Stimulated activated CD8-positive, alpha-beta memory T cell treated with anti-CD3 and anti-CD28 coated beads, Interleukin-4, amount 100 ng/mL, for 48 hours (primary cell): Measurements from ENCODE around the gene ATPAF1.
A peak's percentile ranks its signal among the peaks of the same experiment; 100 is the strongest.
"Not testable (repeated sequence)": the region's sequence is repeated elsewhere in the genome, so short reads cannot be mapped to it uniquely, and the experiment has no call there.

Source experiments
- DNase-seq: peaks from one replicate; pipeline ENCODE4 v3.0.0-alpha.2; 2020

ATPAF1 gene

DNA sequence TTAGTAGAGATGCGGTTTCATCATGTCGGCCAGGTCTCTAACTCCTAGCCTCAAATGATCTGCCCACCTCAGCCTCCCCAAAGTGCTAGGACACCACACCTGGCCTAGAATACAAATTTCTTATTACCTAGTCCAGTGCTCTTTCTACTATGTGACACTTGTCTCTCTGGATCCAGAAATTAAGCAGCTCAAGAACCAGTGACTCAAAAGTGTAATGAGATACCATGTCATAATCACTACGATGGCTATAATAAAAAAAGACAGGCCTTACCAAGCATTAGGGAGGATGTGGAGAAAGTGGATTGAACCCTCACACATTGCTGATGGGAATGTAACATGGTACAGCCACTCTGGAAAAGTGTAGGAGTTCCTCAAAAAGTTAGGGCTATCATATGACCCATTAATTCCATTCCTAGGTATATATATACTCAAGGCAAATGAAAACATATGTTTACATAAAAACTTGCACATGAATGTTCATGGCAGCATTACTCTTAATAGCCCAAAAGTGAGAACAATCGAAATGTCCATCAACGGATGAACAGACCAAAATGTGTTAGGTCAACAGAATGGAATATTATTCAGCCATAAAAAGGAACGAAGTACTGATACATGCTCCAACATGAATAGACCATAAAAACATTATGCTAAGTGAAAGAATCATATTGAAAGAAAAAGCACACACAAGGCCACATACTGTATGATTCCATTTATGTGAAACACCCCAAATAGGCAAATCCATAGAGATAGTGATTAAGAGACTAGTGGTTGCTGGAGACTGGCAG, 11.8 kb upstream of the ATPAF1 start:
- no peak for DNase-seq

DNA sequence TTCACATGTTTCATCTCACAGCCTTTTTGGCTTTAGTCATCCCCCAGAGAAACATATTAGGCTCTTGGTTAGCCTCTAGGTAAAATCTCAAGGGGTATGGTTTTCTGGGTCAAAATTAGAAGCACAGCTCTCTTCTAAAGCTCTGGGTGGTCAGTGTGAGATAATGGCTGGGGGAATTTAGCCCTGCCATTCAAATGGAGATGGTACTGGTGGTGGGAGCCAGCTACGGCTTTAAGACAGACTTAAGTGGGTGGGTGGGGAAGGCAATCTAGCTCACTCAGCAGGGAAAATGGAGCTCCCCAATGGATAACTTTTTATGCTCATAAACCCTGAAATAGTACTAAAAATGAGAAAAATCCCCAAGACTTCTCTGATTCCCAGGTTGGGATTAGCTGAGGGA, 9.2 kb upstream of the ATPAF1 start:
- no peak for DNase-seq

DNA sequence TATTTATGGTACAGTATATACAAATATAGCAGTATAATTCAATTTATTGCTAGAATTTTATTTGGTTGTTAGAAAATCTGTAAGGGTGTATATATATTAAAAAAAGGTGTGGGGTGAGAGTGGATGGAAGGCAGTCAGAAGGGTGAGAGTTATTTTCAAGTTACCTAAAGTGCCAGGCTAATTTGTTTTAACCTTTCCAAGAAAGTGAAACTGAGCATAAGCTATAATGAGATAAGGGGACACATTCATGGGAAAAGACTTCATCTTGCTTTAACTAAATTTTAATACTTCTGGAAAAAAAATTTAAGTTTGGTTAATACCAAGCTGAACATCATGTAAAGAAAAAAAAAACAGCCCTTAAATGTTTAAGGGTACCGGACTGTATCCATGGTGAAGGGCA, 8.4 kb upstream of the ATPAF1 start:
- no peak for DNase-seq

DNA sequence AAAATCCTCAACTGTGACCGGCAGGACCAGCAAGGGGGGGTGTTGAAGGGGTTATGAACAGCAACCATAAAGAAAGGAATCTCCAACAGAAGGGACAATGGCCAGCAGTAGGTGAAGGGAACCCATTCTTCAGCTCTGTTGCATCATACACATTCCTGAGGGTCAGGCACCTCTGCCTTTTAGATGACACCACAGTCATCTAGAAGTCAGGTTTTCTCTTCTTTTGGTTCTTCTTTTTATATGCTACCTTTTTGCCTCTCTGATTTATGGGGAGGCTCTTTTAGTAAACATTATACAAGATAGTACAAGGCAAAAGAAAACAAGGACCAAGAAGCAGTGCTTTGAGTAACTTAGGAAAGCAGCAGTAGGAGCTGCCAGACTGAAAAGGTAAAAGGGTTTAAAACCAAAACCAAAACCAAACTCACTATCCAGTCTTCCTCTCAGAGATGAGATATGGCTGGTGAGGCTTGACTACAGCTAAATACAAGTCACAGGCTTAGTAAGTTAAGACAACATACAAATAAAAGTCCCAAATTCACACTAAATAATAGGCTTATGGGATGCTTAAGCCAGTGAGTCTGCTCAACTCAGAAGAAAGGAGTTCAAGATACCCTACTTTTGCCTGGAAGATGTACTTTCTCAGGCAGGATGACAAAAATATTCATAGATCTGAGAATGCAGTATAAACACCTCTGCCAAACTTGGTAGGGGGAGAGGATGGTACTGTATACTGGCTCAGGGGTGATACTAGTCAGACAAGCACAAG, 7.6 kb upstream of the ATPAF1 start:
- DNase-seq: no peak

DNA sequence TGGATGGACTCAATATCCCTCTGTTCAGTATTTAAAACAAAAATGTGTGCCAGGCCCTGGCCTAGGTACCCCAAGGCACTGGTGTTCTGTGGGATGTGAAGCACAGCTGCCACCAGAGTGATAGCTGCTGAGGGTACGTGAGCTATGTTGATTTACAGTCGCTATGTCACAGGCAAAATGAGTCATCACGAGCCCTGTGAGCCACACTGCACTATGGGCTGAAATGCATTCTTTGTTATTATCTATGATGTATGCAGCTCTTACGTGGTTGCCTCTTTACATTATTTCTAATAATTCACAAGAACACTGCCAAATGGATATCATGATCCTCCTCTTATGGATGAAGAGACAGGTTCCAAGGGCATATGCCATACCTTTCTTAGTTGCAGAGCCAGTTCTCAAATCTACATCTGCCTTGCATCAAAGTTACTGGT, 5.6 kb upstream of the ATPAF1 start:
- DNase-seq: peak; percentile 33

DNA sequence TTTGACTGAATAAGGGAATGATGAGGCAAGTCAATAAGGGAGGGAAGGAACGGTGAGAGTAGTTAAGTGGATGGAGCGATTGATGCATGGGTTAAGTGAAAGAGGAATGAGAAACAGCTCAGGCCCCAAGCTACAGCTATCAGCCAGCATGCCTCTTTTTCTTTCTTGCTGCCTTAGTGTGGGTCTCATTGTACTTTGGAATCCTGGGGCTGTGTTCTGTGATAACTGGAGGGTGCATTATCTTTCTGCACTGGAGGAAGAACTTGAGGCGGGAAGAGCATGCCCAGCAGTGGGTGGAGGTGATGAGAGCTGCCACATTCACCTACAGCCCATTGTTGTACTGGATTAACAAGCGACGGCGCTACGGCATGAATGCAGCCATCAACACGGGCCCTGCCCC, 4.5 kb upstream of the ATPAF1 start:
- no peak for DNase-seq

DNA sequence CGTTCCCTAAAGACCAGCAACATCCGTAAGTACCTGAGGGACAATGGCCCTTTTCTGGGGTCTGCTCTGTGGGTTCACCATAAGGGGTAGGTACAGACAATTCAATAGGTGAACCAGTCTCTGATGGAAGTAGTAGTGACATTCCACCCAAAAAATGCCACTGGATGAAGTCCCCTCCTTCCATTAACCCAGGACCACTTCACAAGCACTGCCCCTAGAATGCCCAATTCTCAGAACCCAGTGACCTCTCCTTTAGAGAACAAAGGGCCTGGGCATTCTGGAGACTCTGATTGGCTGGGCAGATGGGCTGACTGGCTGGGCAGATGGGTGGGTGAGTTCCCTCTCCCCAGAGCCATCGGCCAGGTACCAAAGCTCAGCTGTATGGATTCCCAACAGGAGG, 3.4 kb upstream of the ATPAF1 start, which contains the start of gene TEX38:
TSS of gene TEX38 (plus strand) at position 301 of the 400 bp plus-strand sequence. CDS start at position 382, 81 bp downstream.
- DNase-seq: no peak

DNA sequence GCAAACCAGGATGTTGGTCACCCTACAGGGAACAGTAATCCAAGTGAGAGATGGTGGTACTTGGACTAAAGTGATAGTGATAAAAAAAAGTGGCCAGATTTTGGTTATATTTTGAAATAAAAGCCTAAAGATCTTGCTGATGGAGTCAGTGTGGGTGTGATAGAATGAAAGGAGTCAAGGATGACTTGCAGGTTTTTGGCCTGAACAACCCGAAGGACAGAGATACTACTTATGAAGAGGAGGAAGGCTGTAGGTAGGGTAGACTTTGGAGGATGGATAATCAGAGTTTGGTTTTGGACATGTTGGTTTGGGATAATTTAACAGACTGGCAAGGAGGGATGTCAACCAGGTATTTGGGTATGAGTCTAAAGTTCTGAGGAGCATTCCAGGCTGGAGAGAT, 2.0 kb upstream of the ATPAF1 start:
- DNase-seq: no peak

DNA sequence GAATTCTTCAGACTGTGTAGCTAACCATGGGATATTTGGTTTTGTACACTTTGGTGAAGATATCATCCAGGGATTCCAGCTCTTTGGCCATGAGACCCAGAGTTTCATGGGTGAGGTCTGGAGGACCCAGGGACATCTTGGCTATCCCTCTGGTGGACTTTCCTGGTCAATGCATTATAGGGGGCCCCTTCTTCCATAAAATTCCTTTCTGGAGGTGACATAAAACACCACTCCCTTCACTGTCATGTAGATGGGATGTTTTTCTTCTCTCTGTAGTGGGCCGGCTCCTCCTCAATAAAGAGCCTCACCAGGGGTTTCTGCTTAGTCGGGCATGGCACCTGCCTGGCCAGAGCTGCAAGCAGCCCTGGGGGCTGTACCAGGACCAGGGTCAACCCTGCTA, 2.2 kb downstream of the ATPAF1 start:
- no peak for DNase-seq

DNA sequence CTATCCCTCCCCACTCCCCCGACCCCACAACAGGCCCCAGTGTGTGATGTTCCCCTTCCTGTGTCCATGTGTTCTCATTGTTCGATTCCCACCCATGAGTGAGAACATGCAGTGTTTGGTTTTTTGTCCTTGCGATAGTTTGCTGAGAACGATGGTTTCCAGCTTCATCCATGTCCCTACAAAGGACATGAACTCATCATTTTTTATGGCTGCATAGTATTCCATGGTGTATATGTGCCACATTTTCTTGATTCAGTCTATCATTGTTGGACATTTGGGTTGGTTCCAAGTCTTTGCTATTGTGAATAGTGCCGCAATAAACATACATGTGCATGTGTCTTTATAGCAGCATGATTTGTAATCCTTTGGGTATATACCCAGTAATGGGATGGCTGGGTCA, 5.2 kb downstream of the ATPAF1 start:
- DNase-seq: not testable (repeated sequence)

DNA sequence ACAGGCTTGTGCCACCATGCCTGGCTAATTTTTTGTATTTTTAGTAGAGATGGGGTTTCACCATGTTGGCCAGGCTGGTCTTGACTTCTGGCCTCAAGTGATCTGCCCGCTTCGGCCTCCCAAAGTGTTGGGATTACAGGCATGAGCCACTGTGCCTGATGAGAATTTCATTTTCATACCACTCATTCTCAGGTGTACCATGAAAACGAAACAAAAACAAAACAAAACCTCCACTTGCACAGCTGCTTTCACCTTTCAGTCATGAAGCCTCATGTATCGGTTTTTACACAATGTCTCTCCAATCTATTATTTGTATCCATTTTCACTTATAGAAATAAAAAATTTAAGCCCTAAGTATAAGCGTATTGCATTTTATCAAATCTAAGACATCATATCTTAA, 8.0 kb downstream of the ATPAF1 start:
- DNase-seq: not testable (repeated sequence)

DNA sequence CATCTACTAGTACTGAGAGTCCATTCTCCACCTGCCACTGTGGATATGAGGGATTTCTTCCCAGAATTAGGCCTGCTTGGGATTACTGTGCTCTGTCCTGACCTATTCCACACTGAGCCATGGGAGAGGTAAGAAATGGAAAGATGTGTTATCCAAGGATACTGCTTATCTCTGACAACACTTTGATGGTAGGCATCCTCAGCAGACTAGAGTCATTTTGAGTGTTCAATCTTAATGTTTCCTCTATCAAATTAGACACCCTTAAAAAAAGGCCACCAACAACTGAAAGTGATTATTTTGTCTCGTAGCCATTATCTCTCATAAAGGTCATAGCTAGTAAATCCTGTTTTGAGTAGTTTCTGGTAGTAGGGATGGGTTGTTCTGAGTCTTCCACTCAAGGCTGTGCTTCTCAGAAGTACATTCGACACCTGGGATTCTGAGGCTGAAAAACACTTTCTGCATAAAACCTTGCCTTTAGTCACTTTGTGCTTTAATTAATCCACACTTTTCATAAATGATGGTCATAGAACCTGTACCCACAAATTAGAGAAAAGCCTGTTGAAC, 8.8 kb downstream of the ATPAF1 start:
- no peak for DNase-seq

DNA sequence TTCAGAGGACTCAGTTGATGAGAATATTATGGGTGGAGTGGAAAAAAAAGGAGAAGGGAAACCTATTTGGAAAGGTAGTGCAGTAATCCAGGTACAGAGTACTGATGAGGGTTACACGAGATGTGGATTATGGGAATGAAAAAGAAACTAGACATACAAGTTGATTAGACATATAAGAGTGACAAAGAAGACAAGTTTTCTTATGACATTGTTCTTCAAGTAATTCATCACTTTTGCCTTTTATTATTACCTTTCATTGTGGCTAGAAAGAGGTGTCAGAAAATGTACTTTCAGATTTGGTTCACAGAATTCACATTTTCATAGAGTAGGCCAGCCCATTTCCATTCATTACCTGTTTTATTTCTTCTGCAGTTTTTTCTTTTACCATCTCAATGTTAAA, 10.4 kb downstream of the ATPAF1 start:
- DNase-seq: no peak

DNA sequence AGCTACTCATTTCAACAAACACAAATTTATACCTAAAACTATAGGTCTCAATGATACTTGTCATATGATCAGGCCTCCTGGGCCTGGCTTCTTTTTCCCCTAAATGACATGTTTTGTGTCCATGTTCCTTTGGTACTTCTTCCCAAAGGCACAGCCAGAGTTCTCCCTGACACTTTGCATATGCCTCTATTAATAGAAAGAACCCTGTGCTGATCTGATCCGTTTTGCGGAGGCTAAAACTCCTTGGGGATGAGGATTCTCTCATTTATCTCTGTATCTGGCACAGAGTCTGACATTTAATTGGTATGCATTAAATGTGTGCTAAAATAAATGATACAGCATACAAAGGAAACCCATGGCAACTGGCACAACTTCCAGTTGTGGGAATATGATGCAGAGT, 11.5 kb downstream of the ATPAF1 start:
- no peak for DNase-seq

DNA sequence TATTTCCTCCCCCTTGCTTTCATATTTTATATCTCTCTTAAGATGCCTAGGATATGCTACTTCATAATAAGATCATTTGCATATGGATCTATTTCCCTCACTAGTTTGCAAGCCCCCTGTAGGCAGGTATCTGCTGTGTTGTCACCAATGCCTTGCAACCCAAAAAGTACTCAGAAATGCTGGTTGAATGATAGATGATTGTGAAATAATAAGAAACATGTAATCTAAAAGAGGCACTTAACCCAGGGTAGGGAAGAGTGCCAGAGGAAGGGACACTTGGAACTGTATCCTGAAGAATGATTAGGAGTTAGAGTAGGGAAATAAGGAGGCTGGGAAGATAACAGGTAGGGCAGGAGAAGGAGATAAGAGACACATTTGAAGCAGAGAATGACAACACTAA, 12.3 kb downstream of the ATPAF1 start:
- no peak for DNase-seq

DNA sequence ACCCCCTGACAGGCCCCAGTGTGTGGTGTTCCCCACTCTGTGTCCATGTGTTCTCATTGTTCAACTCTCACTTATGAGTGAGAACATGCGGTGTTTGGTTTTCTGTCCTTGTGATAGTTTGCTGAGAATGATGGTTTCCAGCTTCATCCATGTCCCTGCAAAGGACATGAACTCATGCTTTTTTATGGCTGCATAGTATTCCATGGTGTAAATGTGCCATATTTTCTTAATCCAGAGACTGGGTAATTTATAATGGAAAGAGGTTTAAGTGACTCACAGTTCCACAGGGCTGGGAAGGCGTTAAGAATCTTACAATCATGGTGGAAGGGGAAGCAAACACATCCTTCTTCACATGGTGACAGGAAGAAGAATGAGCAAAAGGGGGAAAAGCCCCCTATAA, 13.5 kb downstream of the ATPAF1 start:
- DNase-seq: not testable (repeated sequence)

DNA sequence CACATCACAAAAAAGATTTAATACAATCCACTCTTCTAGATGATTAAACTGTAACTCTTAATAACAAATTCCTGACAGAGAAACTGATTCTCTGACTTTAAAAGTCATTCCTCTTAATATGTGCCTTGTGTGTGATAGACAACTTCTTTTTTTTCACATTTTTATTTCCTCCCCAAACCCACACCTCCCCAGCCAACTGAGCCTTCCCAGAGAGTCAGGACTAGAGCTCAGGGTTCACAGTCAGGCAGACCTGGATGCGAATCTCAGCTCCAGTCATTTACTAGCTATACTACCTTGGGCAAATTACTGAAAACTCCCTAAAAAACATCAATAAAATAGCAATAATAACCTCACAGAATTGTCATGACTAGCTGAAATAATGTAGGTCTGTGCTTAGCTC, 14.2 kb downstream of the ATPAF1 start:
- no peak for DNase-seq

DNA sequence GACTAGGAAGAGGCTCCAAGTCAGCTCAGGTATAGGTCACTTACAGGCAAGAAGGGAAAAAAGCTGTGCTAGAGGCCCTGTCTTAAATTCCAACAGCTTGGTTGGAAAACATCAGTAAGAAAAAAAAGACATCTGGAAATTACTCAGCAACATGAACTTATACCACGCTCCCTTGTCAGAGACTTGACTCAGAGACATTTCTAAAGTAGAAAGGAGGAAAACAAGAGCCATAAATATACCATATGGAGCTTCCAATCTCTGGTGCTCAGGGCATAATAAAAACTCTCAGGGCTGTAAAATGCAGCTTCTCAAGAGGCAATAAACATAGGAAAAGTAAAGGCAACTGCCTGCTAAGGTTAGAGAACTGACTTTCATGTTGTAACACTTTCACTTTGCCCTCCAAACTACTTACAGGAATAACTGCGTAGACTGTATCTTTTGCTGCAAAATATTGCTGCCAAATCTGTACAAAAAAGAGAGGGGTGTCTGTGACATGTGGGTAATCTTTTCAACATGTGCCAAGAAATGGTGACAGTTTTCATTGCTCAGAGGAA, 14.7 kb downstream of the ATPAF1 start:
- DNase-seq: no peak

DNA sequence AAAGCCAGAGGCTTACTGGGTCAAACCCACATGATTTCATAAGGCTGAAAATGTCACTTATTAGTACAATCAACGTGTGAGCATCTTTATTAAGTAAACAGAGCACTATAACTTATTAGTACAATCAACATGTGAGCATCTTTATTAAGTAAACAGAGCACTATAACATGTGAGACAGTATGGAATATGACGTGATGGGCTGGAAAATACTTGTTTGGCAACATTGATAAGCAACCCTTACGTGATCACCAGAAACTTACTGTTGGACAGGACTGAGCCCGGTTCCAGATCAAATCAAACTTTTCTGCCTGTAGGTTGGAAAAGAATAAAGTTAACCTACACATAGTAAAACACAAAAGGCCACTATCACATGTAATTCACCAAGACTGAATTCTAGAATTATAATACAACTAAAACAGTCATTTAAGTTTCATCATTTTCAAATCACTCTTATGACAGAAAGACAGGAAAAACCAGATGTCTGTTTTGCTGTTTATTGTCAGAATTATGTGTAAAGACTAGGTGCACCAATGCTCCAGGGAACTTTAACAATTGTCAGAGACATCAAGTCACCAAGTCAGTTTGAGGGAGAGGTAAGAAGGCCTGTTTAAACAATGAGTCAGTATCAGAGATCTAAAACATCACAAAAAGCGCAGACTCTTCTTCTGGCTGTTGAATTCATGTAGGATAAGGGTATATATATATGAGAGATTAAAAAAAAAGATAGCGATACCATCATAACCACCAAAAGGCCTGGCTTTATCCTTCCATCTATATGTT, 15.7 kb downstream of the ATPAF1 start:
- DNase-seq: no peak

DNA sequence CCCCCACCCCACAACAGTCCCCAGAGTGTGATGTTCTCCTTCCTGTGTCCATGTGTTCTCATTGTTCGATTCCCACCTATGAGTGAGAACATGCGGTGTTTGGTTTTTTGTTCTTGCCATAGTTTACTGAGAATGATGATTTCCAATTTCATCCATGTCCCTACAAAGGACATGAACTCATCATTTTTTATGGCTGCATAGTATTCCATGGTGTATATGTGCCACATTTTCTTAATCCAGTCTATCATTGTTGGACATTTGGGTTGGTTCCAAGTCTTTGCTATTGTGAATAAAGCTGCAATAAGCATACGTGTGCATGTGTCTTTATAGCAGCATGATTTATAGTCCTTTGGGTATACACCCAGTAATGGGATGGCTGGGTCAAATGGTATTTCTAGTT, 17.0 kb downstream of the ATPAF1 start:
- DNase-seq: not testable (repeated sequence)

DNA sequence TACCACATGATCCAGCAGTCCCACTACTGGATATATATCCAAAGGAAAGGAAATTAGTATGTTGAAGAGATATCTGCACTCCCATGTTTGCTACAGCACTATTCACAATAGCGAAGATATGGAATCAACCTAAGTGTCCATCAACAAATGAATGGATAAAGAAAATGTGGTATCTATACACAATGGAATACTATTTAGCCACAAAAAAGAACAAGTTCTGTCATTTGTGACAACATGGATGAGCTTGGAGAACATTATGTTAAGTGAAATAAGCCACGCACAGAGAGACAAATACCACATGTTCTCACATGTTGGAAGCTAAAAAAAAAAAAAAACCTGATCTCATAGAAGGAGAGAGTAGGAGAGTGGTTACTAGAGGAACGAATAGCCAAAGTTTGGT, 17.7 kb downstream of the ATPAF1 start:
- no peak for DNase-seq

DNA sequence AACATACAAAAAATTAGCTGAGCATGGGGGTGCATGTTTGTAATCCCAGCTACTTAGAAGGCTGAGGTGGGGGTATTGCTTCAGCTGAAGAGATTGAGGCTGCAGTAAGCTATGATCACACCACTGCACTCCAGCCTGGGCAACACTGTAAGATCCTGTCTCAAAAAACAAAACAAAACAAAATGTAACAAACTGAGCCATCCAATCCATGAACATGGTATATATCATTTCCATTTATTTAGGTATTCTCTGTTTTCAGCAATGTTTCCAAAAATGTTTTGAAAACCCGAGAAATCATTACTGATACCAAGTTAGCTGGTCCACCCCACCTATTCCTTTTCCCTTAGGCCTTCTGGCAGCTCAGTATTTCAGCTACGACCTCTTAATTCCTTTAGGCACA, 18.4 kb downstream of the ATPAF1 start:
- DNase-seq: no peak

DNA sequence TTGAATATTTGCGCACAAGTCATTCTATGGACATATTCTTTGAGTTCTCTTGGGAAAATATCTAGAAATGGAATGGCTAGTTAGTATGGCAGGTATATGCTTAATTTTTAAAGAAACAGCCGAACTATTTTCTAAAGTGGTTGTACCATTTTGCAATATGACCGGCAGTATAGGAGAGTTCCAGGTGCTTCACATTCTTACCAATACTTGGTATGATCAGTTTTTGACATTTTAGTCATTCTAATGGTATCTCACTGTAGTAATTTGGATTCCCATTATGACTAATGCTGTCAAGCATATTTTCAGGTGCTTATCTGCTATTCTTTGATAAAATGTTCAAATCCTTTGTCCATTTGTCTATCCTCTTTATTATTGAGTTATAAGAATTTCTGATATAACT, 20.6 kb downstream of the ATPAF1 start:
- no peak for DNase-seq
